ENCODE measurements around the gene CDC34. TPM values are rescaled to one million over a fixed set of nuclear protein-coding genes. Genes with fewer than 3 reads are reported as not detected.

Gene CDC34
- total and polyA plus RNA-seq, 9 of the 15 experiments (the other 6 are each of a cell fraction or from before 2014, with no cell fraction given) = 0.80 to 203 (median 65.5) TPM

DNA sequence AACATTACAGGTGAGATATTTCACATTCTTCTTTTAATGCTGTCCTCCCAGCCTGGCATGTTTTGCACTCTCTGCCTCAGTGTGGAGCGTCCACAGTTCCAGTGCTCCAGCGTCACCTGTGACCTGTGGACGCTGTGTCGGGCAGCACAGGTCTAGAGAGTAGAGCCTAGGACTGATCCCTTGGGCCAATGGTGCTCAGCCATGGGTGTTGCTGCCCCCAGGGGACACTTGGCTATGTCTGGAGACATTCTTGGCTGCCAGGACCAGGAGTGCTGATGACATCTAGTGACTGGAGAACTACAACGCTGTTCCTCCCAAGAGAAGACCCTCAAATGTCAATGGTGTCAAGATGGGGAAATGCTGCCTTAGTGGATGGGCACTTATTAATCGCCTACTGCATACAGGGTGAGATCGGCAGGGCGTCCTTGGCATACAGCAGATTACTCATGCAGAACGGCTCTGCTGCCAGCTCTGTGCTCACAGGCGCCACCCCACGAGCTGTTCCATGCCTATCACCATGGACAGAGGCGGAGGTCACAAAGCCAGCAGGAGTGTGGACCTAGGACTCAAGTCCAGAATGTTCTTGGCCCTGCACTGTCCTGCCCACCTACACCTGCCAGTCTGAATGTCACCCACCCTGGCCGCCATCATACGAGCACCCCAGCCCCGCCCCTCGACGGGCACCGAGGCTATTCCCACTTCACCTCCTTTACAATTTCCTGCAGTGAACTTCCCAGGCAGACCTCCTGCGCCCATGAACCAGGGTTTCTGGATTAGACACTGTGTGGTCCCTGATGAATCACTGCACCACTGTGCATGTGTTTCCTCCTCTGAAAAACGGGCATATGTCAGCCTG lies 49.1 kb upstream of the CDC34 start:
- ATAC-seq (no peak), FAIRE-seq (no peak), DNase-seq (ENCODE audit: extremely low read depth in 1 of 4, low spot score in 3 of 4) (peak in 1 of 4 experiments; percentile 6)
- Histone ChIP-seq H2AFZ (ENCODE audit: low read depth, low read length) (no peak overlapping the region), H3K9me3 (replicated peaks; ENCODE audit: control insufficient read depth, insufficient read depth, low read depth, low read length) (peaks cover 6% of the 10 kb centered on the region; the same call in 1 of the 2 replicates), H3K36me3 (ENCODE audit: control insufficient read depth, insufficient read depth, low read length) (no peaks in the 10 kb centered on the region), H3K4me3 (no peak overlapping the region), H4K20me1 (replicated peaks; ENCODE audit: control insufficient read depth, insufficient read depth, low read length) (no peaks in the 10 kb centered on the region), H3K9me1 (ENCODE audit: control insufficient read depth, insufficient read depth, low read length) (no peaks in the 10 kb centered on the region), H3K27me3 (ENCODE audit: control insufficient read depth in 2 of 2, insufficient read depth in 2 of 2, low read length in 2 of 2) (peaks cover 0 to 9% of the 10 kb centered on the region in 2 experiments; a peak in 3 of 5 replicates), H3K4me2 (ENCODE audit: insufficient read depth, low read length) (no peak overlapping the region), H3K9ac (ENCODE audit: insufficient read depth in 1 of 2, low read depth in 2 of 2, low read length in 2 of 2) (no peak overlapping the region), H3K4me1 (replicated peaks in 1 of 2; ENCODE audit: control insufficient read depth in 2 of 2, insufficient read depth in 2 of 2, low read length in 2 of 2) (peaks cover 5 to 49% of the 10 kb centered on the region in 2 experiments), H3K79me2 (ENCODE audit: control insufficient read depth, insufficient read depth, low read length) (peaks cover 4% of the 10 kb centered on the region; the same call in 1 of the 3 replicates), H3K27ac (ENCODE audit: extremely low read depth, low read depth, low read length) (no peak overlapping the region)
- in situ Hi-C loops (cut with MboI) = no loop called here
- ChIA-PET POLR2A (interaction anchor here (0.6 kb wide), 1 partner anchor 92 kb away, joined by 3 read pairs; no protein-coding TSS in a partner anchor), CTCF (ENCODE audit: low intra/inter-chr PET ratio) (no interaction called here)
- intact Hi-C loops (cut with micrococcal nuclease) = no loop called here
- 29% methylated on average over 20 of the region's 20 CpGs for WGBS (ENCODE audit: insufficient coverage, low coverage, missing lambda C conversion rate)
- no TSS peak for BruUV-seq (replicated peaks)
- TF ChIP-seq, protein P1, sequence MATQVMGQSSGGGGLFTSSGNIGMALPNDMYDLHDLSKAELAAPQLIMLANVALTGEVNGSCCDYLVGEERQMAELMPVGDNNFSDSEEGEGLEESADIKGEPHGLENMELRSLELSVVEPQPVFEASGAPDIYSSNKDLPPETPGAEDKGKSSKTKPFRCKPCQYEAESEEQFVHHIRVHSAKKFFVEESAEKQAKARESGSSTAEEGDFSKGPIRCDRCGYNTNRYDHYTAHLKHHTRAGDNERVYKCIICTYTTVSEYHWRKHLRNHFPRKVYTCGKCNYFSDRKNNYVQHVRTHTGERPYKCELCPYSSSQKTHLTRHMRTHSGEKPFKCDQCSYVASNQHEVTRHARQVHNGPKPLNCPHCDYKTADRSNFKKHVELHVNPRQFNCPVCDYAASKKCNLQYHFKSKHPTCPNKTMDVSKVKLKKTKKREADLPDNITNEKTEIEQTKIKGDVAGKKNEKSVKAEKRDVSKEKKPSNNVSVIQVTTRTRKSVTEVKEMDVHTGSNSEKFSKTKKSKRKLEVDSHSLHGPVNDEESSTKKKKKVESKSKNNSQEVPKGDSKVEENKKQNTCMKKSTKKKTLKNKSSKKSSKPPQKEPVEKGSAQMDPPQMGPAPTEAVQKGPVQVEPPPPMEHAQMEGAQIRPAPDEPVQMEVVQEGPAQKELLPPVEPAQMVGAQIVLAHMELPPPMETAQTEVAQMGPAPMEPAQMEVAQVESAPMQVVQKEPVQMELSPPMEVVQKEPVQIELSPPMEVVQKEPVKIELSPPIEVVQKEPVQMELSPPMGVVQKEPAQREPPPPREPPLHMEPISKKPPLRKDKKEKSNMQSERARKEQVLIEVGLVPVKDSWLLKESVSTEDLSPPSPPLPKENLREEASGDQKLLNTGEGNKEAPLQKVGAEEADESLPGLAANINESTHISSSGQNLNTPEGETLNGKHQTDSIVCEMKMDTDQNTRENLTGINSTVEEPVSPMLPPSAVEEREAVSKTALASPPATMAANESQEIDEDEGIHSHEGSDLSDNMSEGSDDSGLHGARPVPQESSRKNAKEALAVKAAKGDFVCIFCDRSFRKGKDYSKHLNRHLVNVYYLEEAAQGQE (IDR thresholded peaks at IDR 0.05; ENCODE audit: borderline replicate concordance) = peak; percentile 72
- TF ChIP-seq, protein P1 (CRISPR knock-in tag; IDR thresholded peaks at IDR 0.05; ENCODE audit: low read depth) = no peak
- TF ChIP-seq NR2C1 (IDR thresholded peaks at IDR 0.05) = no peak
- TF ChIP-seq NR2C1 (tag; IDR thresholded peaks at IDR 0.05) = no peak
- no peak for TF ChIP-seq NFE2L1 (tag; IDR thresholded peaks at IDR 0.05; ENCODE audit: borderline replicate concordance, low read depth)
- TF ChIP-seq, protein P2, sequence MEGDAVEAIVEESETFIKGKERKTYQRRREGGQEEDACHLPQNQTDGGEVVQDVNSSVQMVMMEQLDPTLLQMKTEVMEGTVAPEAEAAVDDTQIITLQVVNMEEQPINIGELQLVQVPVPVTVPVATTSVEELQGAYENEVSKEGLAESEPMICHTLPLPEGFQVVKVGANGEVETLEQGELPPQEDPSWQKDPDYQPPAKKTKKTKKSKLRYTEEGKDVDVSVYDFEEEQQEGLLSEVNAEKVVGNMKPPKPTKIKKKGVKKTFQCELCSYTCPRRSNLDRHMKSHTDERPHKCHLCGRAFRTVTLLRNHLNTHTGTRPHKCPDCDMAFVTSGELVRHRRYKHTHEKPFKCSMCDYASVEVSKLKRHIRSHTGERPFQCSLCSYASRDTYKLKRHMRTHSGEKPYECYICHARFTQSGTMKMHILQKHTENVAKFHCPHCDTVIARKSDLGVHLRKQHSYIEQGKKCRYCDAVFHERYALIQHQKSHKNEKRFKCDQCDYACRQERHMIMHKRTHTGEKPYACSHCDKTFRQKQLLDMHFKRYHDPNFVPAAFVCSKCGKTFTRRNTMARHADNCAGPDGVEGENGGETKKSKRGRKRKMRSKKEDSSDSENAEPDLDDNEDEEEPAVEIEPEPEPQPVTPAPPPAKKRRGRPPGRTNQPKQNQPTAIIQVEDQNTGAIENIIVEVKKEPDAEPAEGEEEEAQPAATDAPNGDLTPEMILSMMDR (IDR thresholded peaks at IDR 0.05 in 2 of 3, conservative IDR thresholded peaks at IDR 0.05 in 1 of 3; ENCODE audit: insufficient read depth in 2 of 3, low read depth in 1 of 3, low read length in 3 of 3) = 0 out of 6 replicates have a peak, but pooled peaks of 2 of the 3 experiments have one; percentile 5 to 17
- TF ChIP-seq GABPA (tag; conservative IDR thresholded peaks at IDR 0.05; ENCODE audit: low read depth) = no peak
- TF ChIP-seq, protein P3, sequence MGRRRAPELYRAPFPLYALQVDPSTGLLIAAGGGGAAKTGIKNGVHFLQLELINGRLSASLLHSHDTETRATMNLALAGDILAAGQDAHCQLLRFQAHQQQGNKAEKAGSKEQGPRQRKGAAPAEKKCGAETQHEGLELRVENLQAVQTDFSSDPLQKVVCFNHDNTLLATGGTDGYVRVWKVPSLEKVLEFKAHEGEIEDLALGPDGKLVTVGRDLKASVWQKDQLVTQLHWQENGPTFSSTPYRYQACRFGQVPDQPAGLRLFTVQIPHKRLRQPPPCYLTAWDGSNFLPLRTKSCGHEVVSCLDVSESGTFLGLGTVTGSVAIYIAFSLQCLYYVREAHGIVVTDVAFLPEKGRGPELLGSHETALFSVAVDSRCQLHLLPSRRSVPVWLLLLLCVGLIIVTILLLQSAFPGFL (CRISPR knock-in tag; IDR thresholded peaks at IDR 0.05) = no peak

All from K562 (cell line).